Stimulated activated CD8-positive, alpha-beta memory T cell treated with anti-CD3 and anti-CD28 coated beads, Interleukin-12 subunit alpha, Interleukin-12 subunit beta, amount 100 ng/mL, for 24 hours (primary cell): ENCODE measurements around the gene SRGN.
"Not testable (repeated sequence)": the region's sequence is repeated elsewhere in the genome, so short reads cannot be mapped to it uniquely, and the experiment has no call there.

Source experiments
- DNase-seq: peaks from one replicate; pipeline ENCODE4 v3.0.0-alpha.2; 2020; ENCODE audit errors: extremely low read depth

The SRGN gene, protein sequence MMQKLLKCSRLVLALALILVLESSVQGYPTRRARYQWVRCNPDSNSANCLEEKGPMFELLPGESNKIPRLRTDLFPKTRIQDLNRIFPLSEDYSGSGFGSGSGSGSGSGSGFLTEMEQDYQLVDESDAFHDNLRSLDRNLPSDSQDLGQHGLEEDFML

DNA sequence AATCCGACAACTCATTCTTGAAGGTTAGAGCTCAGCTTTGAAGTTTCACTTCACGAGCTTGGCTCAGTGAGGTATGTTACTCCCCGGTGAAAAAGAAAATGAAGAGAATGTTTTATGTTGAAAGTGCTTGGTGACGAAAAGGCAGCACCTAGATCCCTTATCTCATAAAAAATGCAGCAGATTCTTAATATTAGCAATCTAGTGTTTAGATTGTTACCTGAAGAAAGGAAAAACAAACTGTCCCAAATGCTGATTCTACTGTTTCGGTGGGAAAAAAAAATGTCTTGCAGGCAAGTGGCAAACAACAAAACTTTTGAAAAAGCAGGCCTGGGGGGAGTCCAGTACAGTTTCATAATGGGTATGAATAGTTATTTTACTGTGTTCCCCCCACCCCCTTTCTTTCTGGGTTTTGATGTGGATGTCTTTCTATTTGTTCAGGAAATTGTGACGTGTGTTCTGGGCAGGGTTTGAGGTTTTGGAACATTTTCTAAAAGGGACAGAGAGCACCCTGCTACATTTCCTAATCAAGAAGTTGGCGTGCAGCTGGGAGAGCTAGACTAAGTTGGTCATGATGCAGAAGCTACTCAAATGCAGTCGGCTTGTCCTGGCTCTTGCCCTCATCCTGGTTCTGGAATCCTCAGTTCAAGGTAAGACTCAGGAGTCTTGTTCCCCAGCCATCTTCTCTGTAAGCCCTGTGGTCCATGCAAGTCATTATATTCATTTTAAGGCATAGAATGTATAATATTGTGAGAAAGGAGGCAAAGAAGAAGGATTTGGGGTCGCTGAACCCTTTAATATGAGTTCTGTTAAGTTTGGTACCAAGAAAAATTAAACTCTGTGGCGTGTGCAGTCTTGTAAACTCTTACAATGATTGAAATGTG is at the start of gene SRGN:
TSS of gene SRGN (plus strand) at position 514 of the 881 bp plus-strand sequence. CDS start at position 569, 55 bp downstream.
- peak; percentile 48 for DNase-seq

GRCh38 chr10:69040904-69041303 is 47.0 kb upstream of the SRGN start:
- not testable (repeated sequence) for DNase-seq

DNA sequence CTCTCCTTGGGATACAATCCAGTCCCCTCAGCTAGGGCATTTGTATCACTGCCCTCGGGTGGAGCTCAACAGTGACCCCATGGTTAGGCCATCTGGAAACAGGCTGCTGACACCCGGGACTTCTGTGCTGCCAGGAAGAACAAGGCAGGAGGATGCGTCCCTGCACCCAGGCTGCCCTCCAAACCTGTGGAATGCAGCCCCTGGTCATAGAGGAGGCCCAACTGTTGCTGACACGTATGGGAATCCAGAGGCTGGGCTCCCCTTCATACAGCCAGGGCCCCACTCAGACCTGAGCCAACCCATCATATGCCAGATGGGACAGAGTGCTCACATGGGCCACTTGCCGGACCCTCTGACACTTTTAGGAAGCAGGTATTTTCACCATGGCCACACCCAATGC is 45.5 kb upstream of the SRGN start:
- no peak for DNase-seq

GRCh38 chr10:69042838-69043237 is 45.1 kb upstream of the SRGN start:
- DNase-seq = no peak

GRCh38 chr10:69043931-69044531 is 43.9 kb upstream of the SRGN start:
- no peak for DNase-seq

DNA sequence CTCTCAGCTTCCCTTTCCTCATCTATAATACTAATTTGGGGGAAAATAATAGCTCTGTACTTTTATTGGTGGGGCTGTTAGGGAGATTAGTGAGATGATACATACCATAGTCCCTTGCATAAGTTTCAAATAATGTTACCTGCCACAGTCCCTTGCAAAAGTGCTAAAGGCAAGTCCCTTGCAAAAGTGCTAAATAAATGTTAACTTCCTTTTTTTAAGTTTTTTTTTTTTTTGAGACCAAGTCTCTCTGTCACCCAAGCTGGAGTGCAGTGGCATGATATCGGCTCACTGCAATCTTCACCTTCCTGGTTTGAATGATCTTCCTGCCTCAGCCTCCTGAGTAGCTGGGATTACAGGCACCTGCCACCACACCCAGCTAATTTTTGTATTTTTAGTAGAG is 43.4 kb upstream of the SRGN start:
- no peak for DNase-seq

- no peak for DNase-seq
Measured at GRCh38 chr10:69045441-69046300, 42.2 kb upstream of the SRGN start.

DNA sequence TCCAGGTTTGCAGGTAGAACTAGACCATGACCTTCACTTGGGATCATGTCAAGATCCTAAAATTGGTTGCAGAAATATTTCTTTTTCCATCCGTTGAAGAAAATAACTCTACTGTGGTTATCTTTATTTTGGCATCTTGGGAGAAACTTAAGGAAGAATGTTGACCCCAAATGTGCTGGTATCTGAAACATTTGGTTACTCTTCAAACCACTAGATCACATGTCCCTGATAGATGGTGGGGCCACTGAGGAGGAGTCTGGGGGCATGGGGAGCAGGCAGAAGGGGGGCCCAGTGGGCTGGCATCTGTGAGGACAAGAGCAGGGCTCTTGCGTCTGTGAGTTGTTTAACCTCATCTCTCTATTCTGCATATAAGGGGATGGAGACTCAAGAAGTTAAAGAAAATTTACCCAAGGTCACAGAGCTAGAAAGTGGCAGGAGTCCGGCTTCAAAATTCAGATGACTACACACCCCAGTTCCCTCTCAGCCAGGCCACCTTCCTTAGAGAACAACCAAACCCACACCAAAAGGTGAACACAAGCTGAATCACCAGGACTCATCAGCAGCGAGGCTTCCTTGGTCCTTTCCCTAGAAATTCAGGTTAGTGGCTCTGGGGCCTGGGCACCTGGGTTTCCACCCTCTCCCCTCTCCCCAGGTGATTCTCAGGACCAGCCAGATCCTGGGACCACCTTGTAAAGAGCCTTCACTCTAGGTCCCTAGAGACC is 40.6 kb upstream of the SRGN start:
- DNase-seq = no peak

GRCh38 chr10:69048103-69048502 is 39.8 kb upstream of the SRGN start:
- DNase-seq = no peak

GRCh38 chr10:69049566-69049961 is 38.3 kb upstream of the SRGN start:
- no peak for DNase-seq

DNA sequence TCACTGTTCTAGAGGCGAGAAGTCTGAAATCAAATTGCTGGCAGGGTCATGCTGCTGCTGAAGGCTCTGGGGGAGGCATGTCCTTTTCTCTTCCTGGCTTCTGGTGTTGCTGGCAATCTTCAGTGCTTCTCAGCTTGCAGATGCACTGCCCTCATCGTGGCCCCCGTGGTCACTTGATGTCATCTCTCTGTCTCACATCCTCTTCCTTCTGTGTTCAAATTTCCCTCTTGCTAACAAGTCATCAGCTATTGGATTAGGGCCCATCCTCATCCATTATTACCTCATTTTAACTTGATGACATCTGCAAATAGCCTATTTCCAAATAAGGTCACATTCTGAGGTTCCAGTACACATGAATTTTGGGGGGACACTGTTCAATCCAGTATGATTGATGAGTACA is 36.6 kb upstream of the SRGN start:
- DNase-seq = no peak

GRCh38 chr10:69051710-69052487 is 36.0 kb upstream of the SRGN start:
- no peak for DNase-seq

DNA sequence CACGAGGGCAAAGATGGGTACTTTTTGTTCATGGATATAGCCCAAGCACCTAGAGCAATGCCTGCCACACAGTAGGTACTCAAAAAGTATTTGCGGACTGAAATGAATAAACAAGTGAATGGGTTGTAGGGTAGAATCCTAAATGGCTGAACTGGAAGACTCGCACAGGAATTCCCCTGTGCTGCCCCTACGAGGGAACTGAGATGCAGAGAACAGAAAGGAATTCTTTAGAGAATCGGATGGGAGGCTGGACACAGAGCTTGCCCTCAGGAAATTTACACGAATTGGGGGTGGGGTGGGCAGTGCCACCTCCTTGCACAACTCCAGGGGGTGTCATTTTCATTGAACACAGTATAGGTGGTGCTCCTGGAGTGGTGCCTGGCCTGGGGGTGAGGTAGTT is 35.2 kb upstream of the SRGN start:
- no peak for DNase-seq

DNA sequence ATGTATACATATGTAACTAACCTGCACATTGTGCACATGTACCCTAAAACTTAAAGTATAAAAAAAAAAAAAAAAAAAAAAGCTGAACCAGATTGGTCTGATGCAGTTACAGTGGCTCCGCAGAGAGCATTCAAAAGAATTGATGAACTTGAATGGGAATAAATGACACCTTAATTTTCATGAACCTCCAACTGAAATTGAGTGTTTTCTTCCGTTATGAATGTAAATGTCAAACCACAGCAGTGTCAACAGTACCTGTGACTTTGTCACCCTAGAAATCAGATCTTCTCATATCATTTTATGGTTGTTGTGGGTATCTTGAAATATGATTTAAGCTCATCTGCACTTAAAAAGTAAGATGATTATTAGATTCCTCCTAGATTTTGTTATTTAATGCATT is 32.7 kb upstream of the SRGN start:
- no peak for DNase-seq

DNA sequence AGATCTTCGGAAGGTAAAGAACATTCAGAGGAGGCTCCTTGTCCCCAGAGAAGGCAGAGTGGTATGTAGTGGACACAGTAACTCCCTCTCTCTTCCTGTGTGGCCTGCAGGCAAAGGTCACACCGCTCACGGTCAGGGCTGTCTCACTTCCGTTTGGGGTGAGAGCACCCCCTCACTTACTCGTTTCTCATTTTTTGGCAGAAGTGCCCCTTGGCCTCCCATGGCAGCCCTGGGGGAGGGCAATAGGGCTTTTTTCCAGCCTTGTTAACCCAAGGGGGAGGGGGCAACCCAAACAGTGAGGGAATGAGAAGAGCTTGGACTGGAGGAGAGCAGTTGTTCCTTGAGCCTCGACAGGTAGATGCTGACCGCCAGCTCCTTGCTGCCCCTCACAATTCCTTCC is 31.8 kb upstream of the SRGN start:
- DNase-seq = no peak

DNA sequence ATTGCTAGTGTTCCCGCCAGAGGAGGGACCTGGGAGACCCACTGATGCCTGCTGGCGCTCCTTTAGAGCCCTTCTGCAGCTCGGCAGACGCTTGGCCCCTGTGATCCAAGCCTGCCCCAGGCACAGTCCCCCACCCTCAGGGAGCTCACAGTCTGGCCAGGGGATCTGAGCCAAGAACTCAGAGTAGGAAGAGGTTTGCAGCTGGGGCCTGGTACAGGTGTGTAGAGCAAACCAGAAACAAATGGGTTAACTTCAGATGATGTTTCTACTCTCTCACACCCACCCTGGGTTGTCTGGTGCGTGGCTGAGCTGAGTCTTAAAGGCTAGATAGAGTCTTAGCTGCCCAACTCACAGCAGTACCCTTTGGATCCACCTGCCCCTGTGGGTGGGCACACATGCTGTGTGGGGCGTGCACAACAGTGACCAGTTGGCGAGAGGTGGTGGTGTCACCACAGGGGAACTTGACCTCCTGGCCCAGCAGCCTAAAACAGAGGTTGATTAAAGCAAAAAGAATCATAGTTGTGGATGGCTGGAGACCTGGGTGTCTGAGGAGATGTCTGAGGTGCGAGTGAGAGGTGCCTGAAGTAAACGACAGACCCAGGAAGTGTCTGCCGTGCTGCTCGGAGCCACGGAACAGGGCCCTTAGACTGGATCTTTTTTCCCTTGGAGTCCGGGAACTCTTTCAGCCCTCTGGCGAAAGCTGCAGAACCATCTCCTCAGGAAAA is 31.2 kb upstream of the SRGN start:
- DNase-seq = no peak

GRCh38 chr10:69057261-69057950 is 30.5 kb upstream of the SRGN start:
- no peak for DNase-seq

DNA sequence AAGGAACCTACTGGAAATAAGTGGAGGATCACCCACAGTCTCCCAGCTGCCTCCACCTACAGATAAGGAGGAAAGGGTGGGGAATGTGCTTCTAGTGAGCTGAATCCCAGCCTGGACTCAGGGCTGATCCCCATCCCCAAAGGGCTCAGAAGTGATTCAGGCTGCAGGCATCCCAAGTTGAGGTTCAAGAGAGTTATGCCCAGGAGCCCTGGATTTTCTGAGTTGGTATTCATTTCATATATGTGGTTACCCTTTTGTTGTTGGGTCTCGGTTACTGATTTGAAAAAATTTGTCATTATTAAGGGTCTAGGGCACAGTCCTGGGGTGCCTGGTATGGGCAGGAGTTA is 30.0 kb upstream of the SRGN start:
- DNase-seq = no peak

GRCh38 chr10:69060127-69060798 is 27.6 kb upstream of the SRGN start:
- DNase-seq = no peak
